MM.1S (cell line): ENCODE measurements around the gene TRMT44.

Experiments used
- DNase-seq: peaks from one replicate; pipeline ENCODE4 v3.0.0-alpha.2; 2015
- H2AFZ ChIP-seq: fragments of 300-600 bp; sonication (generic); 2 replicates; pipeline ENCODE4 v1.6.0; 2016; ENCODE audit warnings: antibody characterized with exemption, low read length
- H3F3A ChIP-seq: fragments of 300-600 bp; sonication (generic); 2 replicates; pipeline ENCODE4 v1.6.1; 2016; ENCODE audit warnings: mild to moderate bottlenecking, antibody characterized with exemption, low read length, moderate library complexity, mixed read lengths; ENCODE audit not compliant: insufficient read depth
- H3K27ac ChIP-seq: fragments of 300-600 bp; sonication (generic); 2 replicates; pipeline ENCODE4 v1.5.1; 2016; ENCODE audit warnings: mild to moderate bottlenecking, low read length
- H3K27me3 ChIP-seq: fragments of 300-600 bp; sonication (generic); replicated peaks from 2 replicates; pipeline ENCODE4 v1.6.0; 2016; ENCODE audit warnings: low read length; ENCODE audit not compliant: insufficient read depth
- H3K36me3 ChIP-seq: fragments of 300-600 bp; sonication (generic); replicated peaks from 2 replicates; pipeline ENCODE4 v1.6.1; 2016; ENCODE audit warnings: mild to moderate bottlenecking, low read length, mixed read lengths; ENCODE audit not compliant: insufficient read depth
- H3K4me1 ChIP-seq: fragments of 300-600 bp; sonication (generic); 2 replicates; pipeline ENCODE4 v1.6.1; 2016; ENCODE audit warnings: low read length, mixed read lengths
- H3K4me2 ChIP-seq: fragments of 300-600 bp; sonication (generic); 2 replicates; pipeline ENCODE4 v1.6.0; 2016; ENCODE audit warnings: low read depth, low read length
- H3K4me3 ChIP-seq: fragments of 300-600 bp; sonication (generic); 2 replicates; pipeline ENCODE4 v1.5.1; 2016; ENCODE audit warnings: low read length, mixed read lengths
- H3K79me2 ChIP-seq: fragments of 300-600 bp; sonication (generic); 2 replicates; pipeline ENCODE4 v1.6.1; 2016; ENCODE audit warnings: mixed run types, low read length, mixed read lengths
- H3K9ac ChIP-seq: fragments of 300-600 bp; sonication (generic); 2 replicates; pipeline ENCODE4 v1.6.1; 2016; ENCODE audit warnings: low read length, mixed read lengths
- H3K9me2 ChIP-seq: fragments of 300-600 bp; sonication (generic); replicated peaks from 2 replicates; pipeline ENCODE4 v1.6.1; 2016; ENCODE audit warnings: mild to moderate bottlenecking, low read length, mixed read lengths; ENCODE audit not compliant: insufficient read depth
- H3K9me3 ChIP-seq: fragments of 300-600 bp; sonication (generic); replicated peaks from 2 replicates; pipeline ENCODE4 v1.6.1; 2016; ENCODE audit warnings: mild to moderate bottlenecking, low read length, mixed read lengths; ENCODE audit not compliant: insufficient read depth
- H4K20me1 ChIP-seq: fragments of 300-600 bp; sonication (generic); 2 replicates; pipeline ENCODE4 v1.6.1; 2016; ENCODE audit warnings: mild to moderate bottlenecking, low read length, moderate library complexity, mixed read lengths; ENCODE audit not compliant: insufficient read depth
- EZH2 ChIP-seq: fragments of 300-600 bp; sonication (generic); optimal IDR thresholded peaks from 2 replicates; pipeline ENCODE3; 2017; ENCODE audit warnings: low read depth, mild to moderate bottlenecking, antibody characterized with exemption, low read length, mixed read lengths
- EZH2phosphoT487 ChIP-seq: fragments of 300-600 bp; sonication (generic); IDR thresholded peaks from 2 replicates; pipeline ENCODE4 v1.6.1; 2018; ENCODE audit warnings: antibody characterized with exemption, low read length
- TF ChIP-seq, protein P1 (sequence below): fragments of 300-600 bp; sonication (generic); IDR thresholded peaks from 2 replicates; pipeline ENCODE4 v1.5.1; 2016; ENCODE audit warnings: antibody characterized with exemption, low read length, mixed read lengths

TRMT44 gene

DNA sequence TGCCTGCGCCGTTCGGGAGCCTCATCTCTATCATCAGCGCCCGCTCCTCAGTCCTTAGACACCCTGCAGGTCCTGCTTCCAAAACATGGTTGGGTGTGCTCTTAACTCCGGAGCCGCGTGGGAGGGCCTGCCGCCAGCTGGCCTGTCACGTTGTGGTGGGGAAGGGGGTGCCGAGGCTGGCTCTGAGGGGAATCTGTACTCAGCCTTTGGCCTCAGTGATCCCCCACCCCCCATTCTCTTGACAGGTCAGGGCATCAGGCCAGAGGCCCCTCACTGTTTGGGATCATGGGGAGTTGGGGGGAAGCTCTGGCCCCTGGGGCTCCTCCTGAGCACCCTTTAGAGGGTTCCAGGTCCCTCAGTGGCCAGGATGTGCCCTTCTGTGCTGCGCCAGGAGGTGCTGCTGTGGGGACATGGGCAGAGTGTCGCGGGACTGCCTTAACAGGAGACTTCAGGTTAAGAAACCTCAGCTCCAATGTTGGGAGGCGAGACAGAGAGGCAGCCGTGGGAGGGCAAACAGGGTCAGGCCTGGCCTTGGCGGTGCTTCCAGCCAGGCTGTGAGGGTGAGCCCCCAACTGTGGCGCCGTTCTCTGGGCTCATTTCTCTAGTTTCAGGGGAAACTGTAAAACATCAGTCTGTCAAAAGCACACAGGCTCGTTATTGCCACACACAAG, 33.5 kb downstream of the TRMT44 start:
- no peak for DNase-seq
- no peaks in the 10 kb centered on the region for H3K4me1 ChIP-seq
- H3K9me2 ChIP-seq: no peaks in the 10 kb centered on the region
- H3F3A ChIP-seq: no peaks in the 10 kb centered on the region
- H3K9me3 ChIP-seq: no peaks in the 10 kb centered on the region
- no peak overlapping the region for H3K27ac ChIP-seq
- no peak overlapping the region for H3K4me2 ChIP-seq
- TF ChIP-seq EZH2phosphoT487 (no peak), EZH2 (no peak)
- TF ChIP-seq, protein P1, sequence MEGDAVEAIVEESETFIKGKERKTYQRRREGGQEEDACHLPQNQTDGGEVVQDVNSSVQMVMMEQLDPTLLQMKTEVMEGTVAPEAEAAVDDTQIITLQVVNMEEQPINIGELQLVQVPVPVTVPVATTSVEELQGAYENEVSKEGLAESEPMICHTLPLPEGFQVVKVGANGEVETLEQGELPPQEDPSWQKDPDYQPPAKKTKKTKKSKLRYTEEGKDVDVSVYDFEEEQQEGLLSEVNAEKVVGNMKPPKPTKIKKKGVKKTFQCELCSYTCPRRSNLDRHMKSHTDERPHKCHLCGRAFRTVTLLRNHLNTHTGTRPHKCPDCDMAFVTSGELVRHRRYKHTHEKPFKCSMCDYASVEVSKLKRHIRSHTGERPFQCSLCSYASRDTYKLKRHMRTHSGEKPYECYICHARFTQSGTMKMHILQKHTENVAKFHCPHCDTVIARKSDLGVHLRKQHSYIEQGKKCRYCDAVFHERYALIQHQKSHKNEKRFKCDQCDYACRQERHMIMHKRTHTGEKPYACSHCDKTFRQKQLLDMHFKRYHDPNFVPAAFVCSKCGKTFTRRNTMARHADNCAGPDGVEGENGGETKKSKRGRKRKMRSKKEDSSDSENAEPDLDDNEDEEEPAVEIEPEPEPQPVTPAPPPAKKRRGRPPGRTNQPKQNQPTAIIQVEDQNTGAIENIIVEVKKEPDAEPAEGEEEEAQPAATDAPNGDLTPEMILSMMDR: no peak
- H3K79me2 ChIP-seq: no peaks in the 10 kb centered on the region
- no peaks in the 10 kb centered on the region for H3K27me3 ChIP-seq
- no peak overlapping the region for H2AFZ ChIP-seq
- no peaks in the 10 kb centered on the region for H3K36me3 ChIP-seq
- H4K20me1 ChIP-seq: no peaks in the 10 kb centered on the region
- no peak overlapping the region for H3K9ac ChIP-seq
- no peak overlapping the region for H3K4me3 ChIP-seq

- Histone ChIP-seq H3K4me3 (no peak overlapping the region), H3K9me3 (no peaks in the 10 kb centered on the region), H3K27ac (no peak overlapping the region), H2AFZ (no peak overlapping the region), H3K27me3 (no peaks in the 10 kb centered on the region), H3F3A (no peaks in the 10 kb centered on the region), H3K36me3 (no peaks in the 10 kb centered on the region), H3K79me2 (no peaks in the 10 kb centered on the region), H3K4me1 (no peaks in the 10 kb centered on the region), H3K4me2 (no peak overlapping the region), H3K9me2 (no peaks in the 10 kb centered on the region), H3K9ac (no peak overlapping the region), H4K20me1 (no peaks in the 10 kb centered on the region)
- TF ChIP-seq, protein P1: no peak
- TF ChIP-seq EZH2 (no peak), EZH2phosphoT487 (no peak)
- DNase-seq: no peak
Observed at GRCh38 chr4:8474856-8475255, 34.3 kb downstream of the TRMT44 start.

DNA sequence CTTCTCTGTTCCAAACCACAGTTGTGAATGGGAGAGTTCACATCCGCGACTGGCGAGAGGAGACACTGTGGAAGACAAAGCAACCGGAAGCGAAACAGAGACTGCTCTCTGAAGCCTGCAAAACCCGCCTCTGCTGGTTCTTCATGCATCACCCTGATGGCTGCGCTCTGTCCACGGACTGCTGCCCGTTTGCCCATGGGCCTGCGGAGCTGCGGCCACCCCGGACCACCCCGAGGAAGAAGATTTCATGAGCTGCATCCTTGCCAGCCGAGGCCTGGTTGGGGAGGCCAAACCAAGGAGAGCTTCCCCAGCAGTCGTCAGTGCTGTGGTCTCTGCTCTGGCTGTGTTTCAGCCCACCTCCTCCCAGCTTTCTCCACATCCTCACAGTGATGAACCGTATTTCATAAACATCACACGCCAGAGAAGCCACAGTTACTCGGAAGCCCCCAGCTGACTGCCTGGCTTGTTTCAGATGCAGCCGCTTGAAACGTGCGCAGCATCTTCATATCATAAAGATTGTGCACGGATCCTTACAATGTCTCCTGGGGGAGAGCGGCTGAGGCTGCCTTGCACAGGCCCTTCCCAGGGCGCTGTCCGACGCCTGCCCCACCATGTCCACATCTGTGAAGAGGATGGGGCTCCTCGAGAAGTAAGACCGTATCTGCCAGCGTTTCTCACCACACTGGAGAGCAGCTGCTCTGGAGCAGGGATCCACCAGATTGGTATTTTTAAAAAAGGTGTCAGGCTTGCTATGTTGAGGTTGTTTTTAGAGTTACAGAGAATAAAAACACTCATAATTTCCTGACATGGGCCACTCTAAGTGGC, 35.4 kb downstream of the TRMT44 start:
- no peaks in the 10 kb centered on the region for H3K9me3 ChIP-seq
- H3K4me2 ChIP-seq: no peak overlapping the region
- no peaks in the 10 kb centered on the region for H4K20me1 ChIP-seq
- no peaks in the 10 kb centered on the region for H3K4me1 ChIP-seq
- H3K4me3 ChIP-seq: no peak overlapping the region
- H3K79me2 ChIP-seq: no peaks in the 10 kb centered on the region
- TF ChIP-seq, protein P1: no peak
- TF ChIP-seq EZH2phosphoT487 (no peak), EZH2 (no peak)
- H2AFZ ChIP-seq: no peak overlapping the region
- no peak overlapping the region for H3K27ac ChIP-seq
- no peaks in the 10 kb centered on the region for H3K9me2 ChIP-seq
- H3F3A ChIP-seq: no peaks in the 10 kb centered on the region
- DNase-seq: no peak
- no peak overlapping the region for H3K9ac ChIP-seq
- no peaks in the 10 kb centered on the region for H3K36me3 ChIP-seq
- no peaks in the 10 kb centered on the region for H3K27me3 ChIP-seq
